Heart right ventricle (tissue), 16 donors: Measurements from ENCODE around the gene WDR81. TPM values are rescaled to one million over a fixed set of nuclear protein-coding genes. Genes with fewer than 3 reads are reported as not detected.

ENCODE experiments used
- ATAC-seq, 8 donors: fragments of 200-7000 bp; cut with Tn5 transposase; one replicate each; pipeline ENCODE4 v1.9.1; 2020; ENCODE audit warnings: mild to moderate bottlenecking in 8 of 8, moderate library complexity in 8 of 8, moderate number of reproducible peaks in 1 of 8
- DNase-seq, 2 donors: peaks; one replicate each; pipeline ENCODE4 v3.0.0-alpha.2; 2020
- H3K27ac ChIP-seq, 10 donors: fragments of 200-600 bp; sonication (generic) in 2 of 10; one replicate each; pipeline versions ENCODE4 v1.5.0 to v1.8.0; 2020 to 2022; ENCODE audit warnings: mild to moderate bottlenecking in 3 of 10
- H3K27me3 ChIP-seq, 7 donors: fragments of 200-600 bp; one replicate each; pipeline ENCODE4 v1.8.0; 2021 to 2022; ENCODE audit warnings: mild to moderate bottlenecking in 2 of 7
- H3K36me3 ChIP-seq, 9 donors: fragments of 200-600 bp; sonication (generic) in 1 of 9; one replicate each; pipeline versions ENCODE4 v1.5.0 to v1.8.0; 2020 to 2022; ENCODE audit warnings: mild to moderate bottlenecking in 2 of 9
- H3K4me1 ChIP-seq, 9 donors: fragments of 200-600 bp; sonication (generic) in 1 of 9; one replicate each; pipeline versions ENCODE4 v1.5.0 to v1.8.0; 2020 to 2022; ENCODE audit warnings: mild to moderate bottlenecking in 4 of 9
- H3K4me3 ChIP-seq, 10 donors: fragments of 200-600 bp; sonication (generic) in 2 of 10; one replicate each; pipeline versions ENCODE4 v1.5.0 to v1.8.0; 2020 to 2022; ENCODE audit warnings: mild to moderate bottlenecking in 7 of 10, moderate library complexity in 2 of 10
- H3K9me3 ChIP-seq, 11 donors: fragments of 200-600 bp in 10 of 11; sonication (generic) in 2 of 11; one replicate each; pipeline versions ENCODE4 v1.5.0 to v1.8.0; 2013 to 2022; ENCODE audit warnings: mild to moderate bottlenecking in 2 of 11, control low read depth in 1 of 11, moderate library complexity in 1 of 11
- CTCF ChIP-seq, 9 donors: fragments of 200-600 bp; sonication (generic) in 2 of 9; IDR thresholded peaks; one replicate each; pipeline versions ENCODE4 v1.5.0 to v1.8.0; 2021 to 2022; ENCODE audit warnings: antibody characterized with exemption in 9 of 9, mild to moderate bottlenecking in 5 of 9, moderate library complexity in 1 of 9
- WGBS, 2 donors: extraction: QIAGEN DNeasy Blood & Tissue Kit; methylation state at CpG; one replicate each; pipeline ENCODE4 v1.1.7; 2013; ENCODE audit warnings: inconsistent platforms in 1 of 2; 5-methylcytosine and 5-hydroxymethylcytosine counted together
- intact Hi-C, 10 donors: fragments of 100-400 bp; cut with DNase I; formaldehyde crosslinking; loops; one replicate each; pipeline versions ENCODE4 v1.11.1 to v1.14.2; 2022
- polyA plus RNA-seq, 2 donors: library from polyadenylated mRNA; stranded (reverse); fragments of 200-250 nt; gene quantifications; one replicate each; pipeline ENCODE4 v1.2.3, GENCODE V29; 2013
- total RNA-seq, 10 donors: library from RNA; stranded (reverse); fragmentation: NEBNext Ultra II Directional in 3 of 10; extraction: Animal tissue kit (Norgen Biotek cat#: 25700) in 3 of 10; gene quantifications; one replicate each; pipeline versions ENCODE4 v1.2.1 to v1.2.4, GENCODE V29; 2021 to 2023
- donor health status: Arrhythmogenic right ventricular cardiomyopathy.
- donor health status: ischemic (EF 13 %, LVEDD 7.1; RV severe dilation, severe dysfunction).
- donor health status: healthy with polysubstance abuse.
- donor health status: DM: no; HTN: yes; CAD: no.
- donor health status: DM: no; HTN: no; CAD: no.
- donor health status: ischemic (EF 25% LVEDD 6.9; RV normal size, moderate dysfunction).
- donor health status: ischemic (EF 25% LVEDD 5.7; RV mildly dilated, moderate dysfunction).
- donor health status: healthy.
- donor health status: DM: yes; HTN: yes; CAD: no.
- donor health status: Ischemic cardiomyopathy.
- donor health status: ischemic (EF 35%, LVEDD 5.7; RV mildly dilated, moderate dysfunction).
- donor health status: nonischemic (EF 11% LVEDD 7.7; RV severe dilation, severe dysfunction).
- donor health status: DM: yes; HTN: yes; CAD: no.
- donor health status: PGD.
- donor health status: ischemic (EF 29% LVEDD 5.4; RV normal size, mild dysfunction).
- donor health status: nonischemic (EF 23%, LVEDD 6.1; RV moderate dilation, normal function).

WDR81 gene
- total and polyA plus RNA-seq, 12 donors, result 7.7 to 16.9 (median 9.2) TPM

GRCh38 chr17:1712271-1712670 lies 12.2 kb upstream of the WDR81 start:
- H3K27me3 ChIP-seq, result peaks cover 0 to 11% (median 0%) of the 10 kb centered on the region in 7 donors
- H3K27ac ChIP-seq, result peak overlapping the region in 3 of 10 donors; percentile 99 to 100 (median 99)
- no peak for TF ChIP-seq CTCF (IDR thresholded peaks at IDR 0.05)
- H3K4me1 ChIP-seq, result peaks cover 10 to 62% (median 52%) of the 10 kb centered on the region in 9 donors
- WGBS, 2 donors, result 91 to 92% methylated on average over 8 of the region's 8 CpGs
- peak overlapping the region in 1 of 10 donors; percentile 8 for H3K4me3 ChIP-seq
- DNase-seq (no peak), ATAC-seq (no peak)
- no peaks in the 10 kb centered on the region for H3K9me3 ChIP-seq
- intact Hi-C loops, result loop anchor here in 8 of 10 donors (5.0 to 10.0 kb wide), 9 partner anchors 35 to 447 kb away; no protein-coding TSS in a partner anchor
- H3K36me3 ChIP-seq, result peaks cover 0 to 46% (median 24%) of the 10 kb centered on the region in 9 donors

- Histone ChIP-seq H3K27me3 (peaks cover 0 to 11% (median 0%) of the 10 kb centered on the region in 7 donors), H3K36me3 (peaks cover 0 to 38% (median 24%) of the 10 kb centered on the region in 9 donors), H3K4me1 (peaks cover 12 to 72% (median 62%) of the 10 kb centered on the region in 9 donors), H3K4me3 (peak overlapping the region; percentile 23 to 99 (median 94)), H3K9me3 (no peaks in the 10 kb centered on the region), H3K27ac (peak overlapping the region; percentile 98 to 100 (median 99))
- no peak for ATAC-seq
- DNase-seq, result no peak
- intact Hi-C loops, result loop anchor here in 8 of 10 donors (5.0 to 10.0 kb wide), 9 partner anchors 36 to 449 kb away; no protein-coding TSS in a partner anchor
- 66 to 72% methylated on average over 10 of the region's 10 CpGs for WGBS, 2 donors
- no peak for TF ChIP-seq CTCF (IDR thresholded peaks at IDR 0.05)
Observed at GRCh38 chr17:1713160-1713877, 11.2 kb upstream of the WDR81 start.

GRCh38 chr17:1713878-1714426 lies 10.6 kb upstream of the WDR81 start:
- 8 to 18% methylated on average over 11 of the region's 11 CpGs for WGBS, 2 donors
- Histone ChIP-seq H3K9me3 (no peaks in the 10 kb centered on the region), H3K4me1 (peaks cover 17 to 77% (median 68%) of the 10 kb centered on the region in 9 donors), H3K27me3 (peaks cover 0 to 11% (median 0%) of the 10 kb centered on the region in 7 donors), H3K4me3 (peak overlapping the region; percentile 43 to 99 (median 94)), H3K36me3 (peaks cover 0 to 38% (median 24%) of the 10 kb centered on the region in 9 donors), H3K27ac (peak overlapping the region; percentile 98 to 100 (median 99))
- DNase-seq, result no peak
- ATAC-seq, result no peak
- intact Hi-C loops, result loop anchor here in 9 of 10 donors (1.0 to 10.0 kb wide), 10 partner anchors 30 to 449 kb away; partner anchors contain the start of gene PRPF8 (in 1 of the 9)
- TF ChIP-seq CTCF (IDR thresholded peaks at IDR 0.05), result peak in 5 of 9 donors; percentile 11 to 46 (median 25)

- TF ChIP-seq CTCF (IDR thresholded peaks at IDR 0.05), result no peak
- H3K4me1 ChIP-seq, result peaks cover 17 to 71% (median 63%) of the 10 kb centered on the region in 9 donors
- intact Hi-C loops, result loop anchor here in 9 of 10 donors (1.0 to 10.0 kb wide), 10 partner anchors 30 to 450 kb away; partner anchors contain the start of gene PRPF8 (in 1 of the 9)
- H3K27me3 ChIP-seq, result peaks cover 0 to 11% (median 0%) of the 10 kb centered on the region in 7 donors
- peak overlapping the region; percentile 98 to 100 (median 99) for H3K27ac ChIP-seq
- peak overlapping the region; percentile 81 to 99 (median 94) for H3K4me3 ChIP-seq
- H3K9me3 ChIP-seq, result no peaks in the 10 kb centered on the region
- 1 to 6% methylated on average over 19 of the region's 19 CpGs for WGBS, 2 donors
- ATAC-seq (peak; percentile 44 to 74 (median 67)), DNase-seq (peak; percentile 97 to 100)
- H3K36me3 ChIP-seq, result peaks cover 0 to 38% (median 24%) of the 10 kb centered on the region in 9 donors
Observed at GRCh38 chr17:1714427-1714979, 10.0 kb upstream of the WDR81 start.
